K562 (cell line): ENCODE results near the gene FUCA2. TPM values are rescaled to one million over a fixed set of nuclear protein-coding genes. Genes with fewer than 3 reads are reported as not detected.

Experiments
- ARNT ChIP-seq, 2 experiments: fragments of 450-650 bp; IDR thresholded peaks; 2 replicates each; pipeline ENCODE4 v1.6.1; 2016; ENCODE audit warnings: mild to moderate bottlenecking in 1 of 2
- GTF2F1 ChIP-seq: IDR thresholded peaks from 2 replicates; pipeline ENCODE4 v1.6.1; 2011; ENCODE audit warnings: low read depth, low read length, improper control_type of control experiment
- MYC ChIP-seq, 2 experiments: fragments of 250-450 bp in 1 of 2; sonication (Bioruptor Pico) in 1 of 2; IDR thresholded peaks; 2 replicates each; pipeline versions ENCODE4 v1.5.1 to v1.6.1; 2012 to 2021; ENCODE audit warnings: low read depth in 2 of 2, borderline replicate concordance in 1 of 2, improper control_type of control experiment in 1 of 2, low read length in 1 of 2, mild to moderate bottlenecking in 1 of 2, moderate library complexity in 1 of 2
- polyA plus RNA-seq, 8 experiments: library from polyadenylated mRNA; depleted of rRNA in 4 of 8; stranded (reverse) in 5 of 8; unstranded in 3 of 8; fragments of >200 nt; fragmentation: Nextera tagmentation in 2 of 8; fragmentation: Illumina TruSeq in 1 of 8; extraction: Ambion mirVana in 2 of 8; extraction: Trizol in 1 of 8; gene quantifications; 2 replicates each; pipeline versions ENCODE4 v1.2.1 to v1.2.3, GENCODE V29; 2011 to 2014; ENCODE audit warnings: inconsistent platforms in 1 of 8, missing spikeins in 1 of 8
- total RNA-seq, 7 experiments: library from RNA; depleted of rRNA in 6 of 7; stranded (reverse); fragments of >200 nt in 6 of 7; fragmentation: Illumina TruSeq in 2 of 7; extraction: Trizol in 2 of 7; gene quantifications; 2 replicates each; pipeline versions ENCODE4 v1.2.1 to v1.2.3, GENCODE V29; 2011 to 2021; ENCODE audit warnings: low replicate concordance in 1 of 7
- TF ChIP-seq, protein P1 (sequence below): fragments of 250-450 bp; sonication (Bioruptor Pico); IDR thresholded peaks from 2 replicates; pipeline ENCODE4 v1.4.0; 2020; ENCODE audit warnings: mild to moderate bottlenecking, moderate library complexity
- TF ChIP-seq, protein P2 (sequence below), 3 experiments: IDR thresholded peaks in 2 of 3; conservative IDR thresholded peaks in 1 of 3; 2 replicates each; pipeline ENCODE4 v1.5.1; 2011 to 2012; ENCODE audit warnings: low read length in 3 of 3, mild to moderate bottlenecking in 3 of 3, control low read depth in 2 of 3, improper control_type of control experiment in 1 of 3, inconsistent platforms in 1 of 3, low read depth in 1 of 3, mixed read lengths in 1 of 3, moderate library complexity in 1 of 3; ENCODE audit not compliant: insufficient read depth in 2 of 3
- TF ChIP-seq, protein P3 (sequence below), 2 experiments: fragments of 450-650 bp; formaldehyde crosslinking in 1 of 2; IDR thresholded peaks; 2 replicates each; pipeline versions ENCODE4 v1.4.0 to v1.6.1; 2014 to 2020; ENCODE audit warnings: mild to moderate bottlenecking in 2 of 2, borderline replicate concordance in 1 of 2, low read depth in 1 of 2
- TF ChIP-seq, protein P4 (sequence below): fragments of 200-800 bp; sonication (Bioruptor generic); IDR thresholded peaks from 2 replicates; pipeline ENCODE4 v1.6.1; 2017; ENCODE audit warnings: missing genetic modification characterization, missing compliant biosample characterization
- TF ChIP-seq, protein P5 (sequence below): fragments of 250-450 bp; sonication (Bioruptor Pico); IDR thresholded peaks from 2 replicates; pipeline ENCODE4 v1.8.0; 2021; ENCODE audit warnings: moderate library complexity, mild to moderate bottlenecking, inconsistent platforms

FUCA2 gene
- total and polyA plus RNA-seq, 9 of the 15 experiments (the other 6 are each of a cell fraction or from before 2014, with no cell fraction given): 20.6 to 112 (median 79.3) TPM

DNA sequence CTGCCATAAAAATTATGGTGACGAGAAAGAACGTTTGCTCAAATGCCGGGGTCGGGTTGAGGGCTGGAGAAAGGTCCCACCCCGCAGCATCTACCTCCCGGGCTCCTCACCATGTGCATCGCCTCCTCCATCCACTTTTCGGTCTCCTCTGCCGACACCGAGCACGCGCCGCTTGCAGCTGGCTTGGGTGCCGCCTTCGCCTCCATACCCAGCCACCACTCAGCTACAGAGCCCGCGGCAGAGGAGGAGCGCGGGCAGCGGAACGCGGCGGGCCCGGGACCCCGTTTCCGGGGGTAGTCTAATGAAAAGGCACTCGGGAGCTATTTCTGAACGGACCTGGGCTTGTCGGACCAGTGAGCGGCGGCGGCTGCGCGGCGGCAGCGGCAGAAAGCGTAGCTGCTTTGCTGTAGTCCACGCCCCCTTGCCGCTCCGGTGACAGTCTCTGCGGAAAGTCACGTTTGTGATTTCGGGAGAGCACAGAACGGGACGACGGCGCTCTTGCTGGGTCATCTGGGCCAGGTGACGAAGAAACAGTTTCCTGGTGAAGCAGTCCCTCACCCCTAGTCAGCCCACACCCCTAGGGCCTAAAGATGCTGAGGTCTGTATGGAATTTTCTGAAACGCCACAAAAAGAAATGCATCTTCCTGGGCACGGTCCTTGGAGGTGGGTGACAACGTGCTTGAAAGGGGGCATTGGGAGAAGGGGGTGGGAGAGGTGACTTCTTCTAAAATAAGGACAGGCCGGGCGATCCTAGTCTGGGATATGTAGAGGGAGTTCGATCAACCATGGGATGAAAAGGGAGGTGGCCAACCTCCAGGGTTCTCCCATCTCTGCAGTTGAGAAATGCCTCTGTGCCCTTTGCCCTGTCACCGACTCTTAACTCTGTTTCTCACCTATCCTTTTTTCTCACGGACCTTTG, 60.8 kb downstream of the FUCA2 start, which contains the start of the genes ADAT2 and PEX3 (continued):
- TF ChIP-seq MYC (IDR thresholded peaks at IDR 0.05; ENCODE audit: low read depth, low read length) (peak; percentile 91), MYC (CRISPR knock-in tag; IDR thresholded peaks at IDR 0.05; ENCODE audit: borderline replicate concordance, low read depth) (peak; percentile 53; the same call in 1 of the 2 replicates), ARNT (IDR thresholded peaks at IDR 0.05) (0 out of 4 replicates have a peak, but pooled peaks of 1 of the 2 experiments have one; percentile 55), GTF2F1 (peak; percentile 78)
- TF ChIP-seq, protein P1, sequence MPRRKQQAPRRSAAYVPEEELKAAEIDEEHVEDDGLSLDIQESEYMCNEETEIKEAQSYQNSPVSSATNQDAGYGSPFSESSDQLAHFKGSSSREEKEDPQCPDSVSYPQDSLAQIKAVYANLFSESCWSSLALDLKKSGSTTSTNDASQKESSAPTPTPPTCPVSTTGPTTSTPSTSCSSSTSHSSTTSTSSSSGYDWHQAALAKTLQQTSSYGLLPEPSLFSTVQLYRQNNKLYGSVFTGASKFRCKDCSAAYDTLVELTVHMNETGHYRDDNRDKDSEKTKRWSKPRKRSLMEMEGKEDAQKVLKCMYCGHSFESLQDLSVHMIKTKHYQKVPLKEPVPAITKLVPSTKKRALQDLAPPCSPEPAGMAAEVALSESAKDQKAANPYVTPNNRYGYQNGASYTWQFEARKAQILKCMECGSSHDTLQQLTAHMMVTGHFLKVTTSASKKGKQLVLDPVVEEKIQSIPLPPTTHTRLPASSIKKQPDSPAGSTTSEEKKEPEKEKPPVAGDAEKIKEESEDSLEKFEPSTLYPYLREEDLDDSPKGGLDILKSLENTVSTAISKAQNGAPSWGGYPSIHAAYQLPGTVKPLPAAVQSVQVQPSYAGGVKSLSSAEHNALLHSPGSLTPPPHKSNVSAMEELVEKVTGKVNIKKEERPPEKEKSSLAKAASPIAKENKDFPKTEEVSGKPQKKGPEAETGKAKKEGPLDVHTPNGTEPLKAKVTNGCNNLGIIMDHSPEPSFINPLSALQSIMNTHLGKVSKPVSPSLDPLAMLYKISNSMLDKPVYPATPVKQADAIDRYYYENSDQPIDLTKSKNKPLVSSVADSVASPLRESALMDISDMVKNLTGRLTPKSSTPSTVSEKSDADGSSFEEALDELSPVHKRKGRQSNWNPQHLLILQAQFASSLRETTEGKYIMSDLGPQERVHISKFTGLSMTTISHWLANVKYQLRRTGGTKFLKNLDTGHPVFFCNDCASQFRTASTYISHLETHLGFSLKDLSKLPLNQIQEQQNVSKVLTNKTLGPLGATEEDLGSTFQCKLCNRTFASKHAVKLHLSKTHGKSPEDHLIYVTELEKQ (CRISPR knock-in tag): no peak
- TF ChIP-seq, protein P2, sequence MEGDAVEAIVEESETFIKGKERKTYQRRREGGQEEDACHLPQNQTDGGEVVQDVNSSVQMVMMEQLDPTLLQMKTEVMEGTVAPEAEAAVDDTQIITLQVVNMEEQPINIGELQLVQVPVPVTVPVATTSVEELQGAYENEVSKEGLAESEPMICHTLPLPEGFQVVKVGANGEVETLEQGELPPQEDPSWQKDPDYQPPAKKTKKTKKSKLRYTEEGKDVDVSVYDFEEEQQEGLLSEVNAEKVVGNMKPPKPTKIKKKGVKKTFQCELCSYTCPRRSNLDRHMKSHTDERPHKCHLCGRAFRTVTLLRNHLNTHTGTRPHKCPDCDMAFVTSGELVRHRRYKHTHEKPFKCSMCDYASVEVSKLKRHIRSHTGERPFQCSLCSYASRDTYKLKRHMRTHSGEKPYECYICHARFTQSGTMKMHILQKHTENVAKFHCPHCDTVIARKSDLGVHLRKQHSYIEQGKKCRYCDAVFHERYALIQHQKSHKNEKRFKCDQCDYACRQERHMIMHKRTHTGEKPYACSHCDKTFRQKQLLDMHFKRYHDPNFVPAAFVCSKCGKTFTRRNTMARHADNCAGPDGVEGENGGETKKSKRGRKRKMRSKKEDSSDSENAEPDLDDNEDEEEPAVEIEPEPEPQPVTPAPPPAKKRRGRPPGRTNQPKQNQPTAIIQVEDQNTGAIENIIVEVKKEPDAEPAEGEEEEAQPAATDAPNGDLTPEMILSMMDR (IDR thresholded peaks at IDR 0.05 in 2 of 3, conservative IDR thresholded peaks at IDR 0.05 in 1 of 3; ENCODE audit: insufficient read depth in 2 of 3, low read depth in 1 of 3, low read length in 3 of 3): peak in 1 of 3 experiments; percentile 13; a peak in 1 of 6 replicates
- TF ChIP-seq, protein P3, sequence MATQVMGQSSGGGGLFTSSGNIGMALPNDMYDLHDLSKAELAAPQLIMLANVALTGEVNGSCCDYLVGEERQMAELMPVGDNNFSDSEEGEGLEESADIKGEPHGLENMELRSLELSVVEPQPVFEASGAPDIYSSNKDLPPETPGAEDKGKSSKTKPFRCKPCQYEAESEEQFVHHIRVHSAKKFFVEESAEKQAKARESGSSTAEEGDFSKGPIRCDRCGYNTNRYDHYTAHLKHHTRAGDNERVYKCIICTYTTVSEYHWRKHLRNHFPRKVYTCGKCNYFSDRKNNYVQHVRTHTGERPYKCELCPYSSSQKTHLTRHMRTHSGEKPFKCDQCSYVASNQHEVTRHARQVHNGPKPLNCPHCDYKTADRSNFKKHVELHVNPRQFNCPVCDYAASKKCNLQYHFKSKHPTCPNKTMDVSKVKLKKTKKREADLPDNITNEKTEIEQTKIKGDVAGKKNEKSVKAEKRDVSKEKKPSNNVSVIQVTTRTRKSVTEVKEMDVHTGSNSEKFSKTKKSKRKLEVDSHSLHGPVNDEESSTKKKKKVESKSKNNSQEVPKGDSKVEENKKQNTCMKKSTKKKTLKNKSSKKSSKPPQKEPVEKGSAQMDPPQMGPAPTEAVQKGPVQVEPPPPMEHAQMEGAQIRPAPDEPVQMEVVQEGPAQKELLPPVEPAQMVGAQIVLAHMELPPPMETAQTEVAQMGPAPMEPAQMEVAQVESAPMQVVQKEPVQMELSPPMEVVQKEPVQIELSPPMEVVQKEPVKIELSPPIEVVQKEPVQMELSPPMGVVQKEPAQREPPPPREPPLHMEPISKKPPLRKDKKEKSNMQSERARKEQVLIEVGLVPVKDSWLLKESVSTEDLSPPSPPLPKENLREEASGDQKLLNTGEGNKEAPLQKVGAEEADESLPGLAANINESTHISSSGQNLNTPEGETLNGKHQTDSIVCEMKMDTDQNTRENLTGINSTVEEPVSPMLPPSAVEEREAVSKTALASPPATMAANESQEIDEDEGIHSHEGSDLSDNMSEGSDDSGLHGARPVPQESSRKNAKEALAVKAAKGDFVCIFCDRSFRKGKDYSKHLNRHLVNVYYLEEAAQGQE (IDR thresholded peaks at IDR 0.05; ENCODE audit: borderline replicate concordance): peak; percentile 37
- TF ChIP-seq, protein P3 (CRISPR knock-in tag; IDR thresholded peaks at IDR 0.05; ENCODE audit: low read depth): peak; percentile 52; the same call in 1 of the 2 replicates
- TF ChIP-seq, protein P4, sequence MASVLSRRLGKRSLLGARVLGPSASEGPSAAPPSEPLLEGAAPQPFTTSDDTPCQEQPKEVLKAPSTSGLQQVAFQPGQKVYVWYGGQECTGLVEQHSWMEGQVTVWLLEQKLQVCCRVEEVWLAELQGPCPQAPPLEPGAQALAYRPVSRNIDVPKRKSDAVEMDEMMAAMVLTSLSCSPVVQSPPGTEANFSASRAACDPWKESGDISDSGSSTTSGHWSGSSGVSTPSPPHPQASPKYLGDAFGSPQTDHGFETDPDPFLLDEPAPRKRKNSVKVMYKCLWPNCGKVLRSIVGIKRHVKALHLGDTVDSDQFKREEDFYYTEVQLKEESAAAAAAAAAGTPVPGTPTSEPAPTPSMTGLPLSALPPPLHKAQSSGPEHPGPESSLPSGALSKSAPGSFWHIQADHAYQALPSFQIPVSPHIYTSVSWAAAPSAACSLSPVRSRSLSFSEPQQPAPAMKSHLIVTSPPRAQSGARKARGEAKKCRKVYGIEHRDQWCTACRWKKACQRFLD: no peak
- TF ChIP-seq, protein P5, sequence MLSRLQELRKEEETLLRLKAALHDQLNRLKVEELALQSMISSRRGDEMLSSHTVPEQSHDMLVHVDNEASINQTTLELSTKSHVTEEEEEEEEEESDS (CRISPR knock-in tag): no peak
